Osteoblast (primary cell): Measurements from ENCODE around the gene DENND5A. TPM values are rescaled to one million over a fixed set of nuclear protein-coding genes. Genes with fewer than 3 reads are reported as not detected.

Experiments
- DNase-seq: peaks from one replicate; pipeline ENCODE4 v3.0.0; 2011; ENCODE audit warnings: low spot score, mixed read lengths; ENCODE audit not compliant: insufficient read length; ENCODE audit errors: missing footprints
- H2AFZ ChIP-seq: 2 replicates; pipeline ENCODE4 v1.6.0; 2011; ENCODE audit warnings: mild to moderate bottlenecking, low read length
- H3K27ac ChIP-seq: 2 replicates; pipeline ENCODE4 v1.5.1; 2011; ENCODE audit warnings: mild to moderate bottlenecking, low read depth, low read length, moderate library complexity
- H3K27me3 ChIP-seq: 2 replicates; pipeline ENCODE4 v1.6.0; 2012; ENCODE audit warnings: mild to moderate bottlenecking, control low read depth, inconsistent platforms, low read length, moderate library complexity; ENCODE audit not compliant: insufficient read depth
- H3K36me3 ChIP-seq: 2 replicates; pipeline ENCODE4 v1.5.1; 2011; ENCODE audit warnings: mild to moderate bottlenecking, low read length, control low read depth, moderate library complexity; ENCODE audit not compliant: insufficient read depth
- H3K4me1 ChIP-seq: 2 replicates; pipeline ENCODE4 v1.5.1; 2011; ENCODE audit warnings: mild to moderate bottlenecking, low read length, control low read depth, moderate library complexity; ENCODE audit not compliant: insufficient read depth
- H3K4me2 ChIP-seq: 2 replicates; pipeline ENCODE4 v1.6.0; 2011; ENCODE audit warnings: mild to moderate bottlenecking, low read length; ENCODE audit not compliant: insufficient read depth
- H3K4me3 ChIP-seq: fragments of 200-600 bp; sonication (generic); 3 replicates; pipeline ENCODE4 v1.5.1; 2012; ENCODE audit warnings: mild to moderate bottlenecking, low read length, inconsistent platforms; ENCODE audit not compliant: insufficient read depth
- H3K79me2 ChIP-seq: 2 replicates; pipeline ENCODE4 v1.6.0; 2012; ENCODE audit warnings: mild to moderate bottlenecking, low read length, control low read depth, inconsistent platforms; ENCODE audit not compliant: insufficient read depth
- H3K9me3 ChIP-seq: 2 replicates; pipeline ENCODE4 v1.5.1; 2011; ENCODE audit warnings: low read depth, low read length, control low read depth
- H4K20me1 ChIP-seq: 2 replicates; pipeline ENCODE4 v1.6.0; 2012; ENCODE audit warnings: mild to moderate bottlenecking, low read length, control low read depth; ENCODE audit not compliant: insufficient read depth
- total RNA-seq: library from RNA; depleted of rRNA; stranded (reverse); fragments of >200 nt; gene quantifications from 2 replicates; pipeline ENCODE4 v1.2.3, GENCODE V29; 2012
- TF ChIP-seq, protein P1 (sequence below): IDR thresholded peaks from 2 replicates; pipeline ENCODE4 v1.5.1; 2011; ENCODE audit warnings: mild to moderate bottlenecking, low read depth, low read length, moderate library complexity; ENCODE audit errors: extremely low read depth

Gene DENND5A
- total RNA-seq, 1 donor = 183 TPM

DNA sequence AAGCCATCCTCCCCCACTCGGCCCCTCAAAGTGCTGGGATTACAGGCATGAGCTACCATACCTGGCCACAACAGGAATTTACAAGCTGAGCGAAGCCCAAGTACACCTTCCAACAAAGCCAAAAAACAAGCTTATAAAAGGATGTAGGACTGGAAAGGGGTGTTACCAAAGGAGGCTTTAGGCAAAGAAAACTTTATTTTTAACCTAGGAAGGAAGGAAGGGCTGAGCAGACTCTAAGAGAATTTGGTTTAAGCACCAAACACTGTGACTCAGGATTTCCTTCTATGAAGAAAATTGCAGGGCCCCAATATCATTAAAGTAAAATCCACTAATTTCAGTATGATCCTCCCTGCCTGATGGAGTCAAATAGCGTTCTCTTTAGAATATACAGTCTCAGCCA, 12.1 kb downstream of the DENND5A start:
- H3K9me3 ChIP-seq = no peaks in the 10 kb centered on the region

GRCh38 chr11:9251311-9251710, 13.8 kb downstream of the DENND5A start:
- H3K27me3 ChIP-seq = no peaks in the 10 kb centered on the region
- no peak overlapping the region for H3K4me3 ChIP-seq
- TF ChIP-seq, protein P1, sequence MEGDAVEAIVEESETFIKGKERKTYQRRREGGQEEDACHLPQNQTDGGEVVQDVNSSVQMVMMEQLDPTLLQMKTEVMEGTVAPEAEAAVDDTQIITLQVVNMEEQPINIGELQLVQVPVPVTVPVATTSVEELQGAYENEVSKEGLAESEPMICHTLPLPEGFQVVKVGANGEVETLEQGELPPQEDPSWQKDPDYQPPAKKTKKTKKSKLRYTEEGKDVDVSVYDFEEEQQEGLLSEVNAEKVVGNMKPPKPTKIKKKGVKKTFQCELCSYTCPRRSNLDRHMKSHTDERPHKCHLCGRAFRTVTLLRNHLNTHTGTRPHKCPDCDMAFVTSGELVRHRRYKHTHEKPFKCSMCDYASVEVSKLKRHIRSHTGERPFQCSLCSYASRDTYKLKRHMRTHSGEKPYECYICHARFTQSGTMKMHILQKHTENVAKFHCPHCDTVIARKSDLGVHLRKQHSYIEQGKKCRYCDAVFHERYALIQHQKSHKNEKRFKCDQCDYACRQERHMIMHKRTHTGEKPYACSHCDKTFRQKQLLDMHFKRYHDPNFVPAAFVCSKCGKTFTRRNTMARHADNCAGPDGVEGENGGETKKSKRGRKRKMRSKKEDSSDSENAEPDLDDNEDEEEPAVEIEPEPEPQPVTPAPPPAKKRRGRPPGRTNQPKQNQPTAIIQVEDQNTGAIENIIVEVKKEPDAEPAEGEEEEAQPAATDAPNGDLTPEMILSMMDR = no peak
- H2AFZ ChIP-seq = no peak overlapping the region
- H3K4me2 ChIP-seq = no peak overlapping the region
- peaks cover 27% of the 10 kb centered on the region for H4K20me1 ChIP-seq
- peaks cover 9% of the 10 kb centered on the region for H3K4me1 ChIP-seq
- no peak for DNase-seq
- H3K9me3 ChIP-seq = no peaks in the 10 kb centered on the region
- peaks cover 9% of the 10 kb centered on the region for H3K36me3 ChIP-seq
- H3K27ac ChIP-seq = no peak overlapping the region
- H3K79me2 ChIP-seq = peaks cover 95% of the 10 kb centered on the region

More for the DNA sequence above, 12.1 kb downstream of the DENND5A start:
- Histone ChIP-seq H4K20me1 (peaks cover 24% of the 10 kb centered on the region), H3K4me2 (no peak overlapping the region), H2AFZ (no peak overlapping the region), H3K79me2 (peaks cover 97% of the 10 kb centered on the region), H3K36me3 (peaks cover 9% of the 10 kb centered on the region), H3K4me1 (peaks cover 9% of the 10 kb centered on the region), H3K27me3 (no peaks in the 10 kb centered on the region), H3K4me3 (no peak overlapping the region), H3K27ac (no peak overlapping the region)
- DNase-seq = no peak
- TF ChIP-seq, protein P1 = no peak

- no peaks in the 10 kb centered on the region for H3K9me3 ChIP-seq
- H3K79me2 ChIP-seq = peaks cover 96% of the 10 kb centered on the region
- DNase-seq = peak; percentile 74
- TF ChIP-seq, protein P1 = no peak
- peak overlapping the region; percentile 8 for H3K27ac ChIP-seq
- H3K36me3 ChIP-seq = peaks cover 10% of the 10 kb centered on the region
- peaks cover 9% of the 10 kb centered on the region for H3K4me1 ChIP-seq
- H4K20me1 ChIP-seq = peaks cover 23% of the 10 kb centered on the region
- H3K4me3 ChIP-seq = no peak overlapping the region
- no peak overlapping the region for H2AFZ ChIP-seq
- no peaks in the 10 kb centered on the region for H3K27me3 ChIP-seq
- H3K4me2 ChIP-seq = no peak overlapping the region
These were observed 15.0 kb downstream of the DENND5A start for GRCh38 chr11:9250139-9250582.

GRCh38 chr11:9249252-9249651, 15.9 kb downstream of the DENND5A start:
- H3K4me2 ChIP-seq = no peak overlapping the region
- H3K4me1 ChIP-seq = peaks cover 9% of the 10 kb centered on the region
- peaks cover 96% of the 10 kb centered on the region for H3K79me2 ChIP-seq
- no peaks in the 10 kb centered on the region for H3K9me3 ChIP-seq
- peaks cover 7% of the 10 kb centered on the region for H3K36me3 ChIP-seq
- no peak overlapping the region for H2AFZ ChIP-seq
- H3K4me3 ChIP-seq = no peak overlapping the region
- peaks cover 25% of the 10 kb centered on the region for H4K20me1 ChIP-seq
- H3K27me3 ChIP-seq = no peaks in the 10 kb centered on the region
- TF ChIP-seq, protein P1 = no peak
- H3K27ac ChIP-seq = no peak overlapping the region
- DNase-seq = no peak
